GM19238 (cell line): Measurements from ENCODE around the gene RASA3.
"Not testable (repeated sequence)": the region's sequence is repeated elsewhere in the genome, so short reads cannot be mapped to it uniquely, and the experiment has no call there.

Experiments used
- DNase-seq: peaks from one replicate; pipeline ENCODE4 v3.0.0; 2011; ENCODE audit warnings: low spot score; ENCODE audit not compliant: insufficient read length

Gene RASA3

GRCh38 chr13:114142640-114143490 lies 10.4 kb upstream of the RASA3 start:
- DNase-seq = no peak

- DNase-seq = no peak
These were observed 9.7 kb upstream of the RASA3 start for GRCh38 chr13:114142137-114142550.

DNA sequence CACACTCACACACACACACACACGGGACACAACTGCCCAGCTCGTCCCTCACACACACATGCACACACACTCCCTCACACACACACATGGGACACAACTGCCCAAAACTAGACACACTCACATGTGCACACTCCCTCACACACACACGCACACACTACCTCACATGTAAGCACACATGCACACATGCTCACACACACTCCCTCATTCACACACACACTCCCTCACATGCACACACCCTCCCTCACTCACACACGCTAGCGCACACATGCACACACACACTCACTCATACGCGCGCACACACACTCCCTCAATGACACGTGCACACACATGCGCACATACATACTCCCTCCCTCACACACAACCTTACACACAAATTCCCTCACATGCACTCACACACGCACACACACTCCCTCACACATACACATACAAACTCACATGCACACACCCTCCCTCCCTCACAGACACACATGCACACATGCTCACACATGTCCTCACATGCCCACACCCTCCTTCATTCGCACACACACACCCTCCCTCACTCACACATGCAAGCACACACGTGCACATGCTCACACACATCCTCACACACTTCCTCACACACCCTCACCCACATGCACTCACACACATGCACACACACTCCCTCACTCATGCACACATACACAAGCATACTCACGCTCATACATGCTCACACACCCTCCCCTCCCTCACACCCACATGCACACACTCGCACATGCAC lies 9.0 kb upstream of the RASA3 start:
- no peak for DNase-seq

- DNase-seq = no peak
These were observed 8.5 kb upstream of the RASA3 start for GRCh38 chr13:114140906-114141250.

GRCh38 chr13:114140131-114140905 lies 7.9 kb upstream of the RASA3 start:
- no peak for DNase-seq

- DNase-seq = no peak
These were observed 4.2 kb upstream of the RASA3 start for GRCh38 chr13:114136576-114136975.

DNA sequence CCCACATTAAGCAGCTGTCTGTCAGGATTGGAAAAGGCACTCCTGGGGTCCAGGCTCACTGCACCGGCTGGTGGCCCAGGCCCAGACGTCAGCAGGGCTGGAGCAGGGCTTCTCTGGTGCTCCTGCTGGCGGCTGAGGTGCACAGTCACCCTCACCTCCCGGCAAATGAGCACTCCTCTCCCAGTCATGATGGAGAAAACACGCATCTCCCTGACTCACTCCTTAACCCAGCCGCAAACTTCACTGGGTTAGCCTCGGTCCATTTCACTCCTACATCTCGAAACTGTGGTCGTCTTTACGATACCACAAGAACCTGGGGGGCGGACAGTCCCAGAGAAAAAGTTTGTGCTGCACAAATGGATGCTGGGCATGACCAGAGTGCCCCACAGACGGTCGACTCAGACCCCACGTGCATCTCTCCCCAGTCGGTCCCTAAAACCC lies 3.3 kb upstream of the RASA3 start:
- DNase-seq = no peak

- no peak for DNase-seq
These were observed 2.7 kb upstream of the RASA3 start for GRCh38 chr13:114134944-114135610.

GRCh38 chr13:114134111-114134943 lies 1.9 kb upstream of the RASA3 start:
- DNase-seq = no peak

DNA sequence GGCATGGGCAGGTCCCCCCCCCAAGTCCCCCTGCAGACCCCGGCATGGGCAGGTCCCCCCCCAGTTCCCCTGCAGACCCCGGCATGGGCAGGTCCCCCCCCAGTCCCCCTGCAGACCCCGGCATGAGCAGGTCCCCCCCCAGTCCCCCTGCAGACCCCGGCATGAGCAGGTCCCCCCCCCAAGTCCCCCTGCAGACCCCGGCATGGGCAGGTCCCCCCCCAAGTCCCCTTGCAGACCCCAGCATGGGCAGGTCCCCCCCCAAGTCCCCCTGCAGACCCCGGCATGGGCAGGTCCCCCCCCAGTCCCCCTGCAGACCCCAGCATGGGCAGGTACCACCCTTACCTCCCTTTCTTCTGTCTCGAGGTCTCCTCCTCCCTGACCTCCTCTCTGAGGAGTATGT lies 1.1 kb upstream of the RASA3 start:
- not testable (repeated sequence) for DNase-seq

- not testable (repeated sequence) for DNase-seq
These were observed 703 bp upstream of the RASA3 start for GRCh38 chr13:114133126-114133525.

GRCh38 chr13:114131583-114132418 lies 622 bp downstream of the RASA3 start:
- DNase-seq = peak; percentile 49

DNA sequence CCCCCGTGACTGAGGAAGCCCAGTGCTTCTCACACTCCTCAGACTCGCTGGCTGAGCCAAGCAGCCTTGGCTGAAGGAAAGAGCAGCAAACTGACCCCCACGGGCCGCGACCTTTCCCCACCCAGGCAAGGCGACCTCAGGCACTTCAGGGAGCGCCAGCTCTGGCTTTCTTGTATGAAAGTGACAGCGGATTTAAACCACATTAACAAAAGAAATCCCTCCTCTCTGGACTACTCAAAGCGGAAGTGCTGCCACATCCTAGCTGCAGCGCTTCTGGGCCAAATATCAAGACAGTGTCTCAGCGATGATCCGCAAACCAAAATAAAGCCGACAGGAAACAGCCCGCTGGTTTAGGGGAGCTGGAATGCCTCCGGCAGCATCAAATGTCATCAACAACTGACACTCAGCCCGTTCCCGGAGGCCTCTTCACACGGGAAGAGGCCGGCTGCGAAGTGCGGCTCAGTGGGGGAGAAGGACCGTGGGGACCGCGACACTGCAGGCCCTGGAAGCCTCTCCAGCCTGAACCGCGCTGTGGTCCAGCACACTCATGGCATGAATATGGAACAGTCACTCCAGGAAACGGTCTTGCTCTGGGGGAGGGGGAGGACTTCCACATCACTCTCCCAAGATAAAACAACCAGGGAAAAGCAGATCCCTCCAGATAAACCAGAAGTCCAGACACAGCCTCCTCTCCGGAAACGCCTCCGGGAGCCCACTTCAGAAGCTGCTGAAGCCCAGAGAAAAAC lies 1.4 kb downstream of the RASA3 start:
- DNase-seq = peak; percentile 61

DNA sequence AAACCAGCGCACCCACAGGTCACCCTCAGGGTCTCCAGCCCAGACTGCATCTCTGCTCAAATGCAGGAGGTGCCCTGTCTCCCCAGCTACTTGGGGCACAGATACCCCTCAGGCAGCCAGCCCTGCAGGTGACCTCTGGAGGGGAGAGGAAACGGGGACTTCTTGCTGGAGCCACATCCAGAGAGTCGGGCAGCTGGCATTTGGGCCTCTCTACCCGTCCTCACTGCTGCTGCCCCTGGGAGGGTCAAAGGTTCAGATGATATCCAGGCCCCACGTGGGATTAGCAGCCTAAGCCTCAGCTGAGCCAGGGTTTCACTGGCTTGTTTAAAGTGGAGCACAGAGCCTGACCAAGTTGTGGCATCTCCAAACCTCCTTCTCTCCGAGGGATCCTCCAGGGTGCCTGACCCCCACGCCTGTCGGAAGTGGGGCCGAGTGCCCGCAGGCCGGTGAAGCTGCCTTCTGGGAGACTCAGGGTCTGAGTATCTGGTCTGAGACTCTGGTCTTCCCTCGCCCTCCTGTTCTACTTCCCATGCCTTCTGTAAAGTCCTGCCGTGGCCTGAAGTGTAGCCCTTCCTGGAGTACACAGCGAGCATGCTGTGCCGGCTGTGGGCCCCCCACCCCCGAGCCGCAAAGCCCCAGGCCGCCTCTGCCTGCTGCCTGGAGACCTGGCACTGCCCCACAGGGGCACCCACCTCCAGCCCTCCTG lies 2.1 kb downstream of the RASA3 start:
- DNase-seq = no peak

DNA sequence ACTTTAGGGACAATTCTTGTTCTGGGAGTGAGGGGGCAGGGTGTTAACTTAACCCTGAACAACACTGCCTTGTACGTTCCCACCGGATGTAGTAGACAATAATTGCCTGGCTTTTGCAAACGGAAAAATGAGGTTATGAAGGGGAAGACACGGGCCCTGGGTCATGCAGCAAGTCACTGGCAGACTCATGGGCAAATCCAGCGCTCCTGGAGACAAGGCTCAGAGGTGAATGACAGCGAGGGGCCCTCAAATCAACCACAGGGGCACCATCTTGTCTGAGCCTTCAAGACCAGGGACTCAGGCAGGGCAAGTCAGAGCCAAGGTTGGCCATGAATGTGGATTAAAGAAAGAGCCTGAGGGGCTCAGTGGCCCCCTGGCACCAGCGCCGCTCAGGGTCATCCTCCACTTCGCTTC lies 2.8 kb downstream of the RASA3 start:
- DNase-seq = no peak

DNA sequence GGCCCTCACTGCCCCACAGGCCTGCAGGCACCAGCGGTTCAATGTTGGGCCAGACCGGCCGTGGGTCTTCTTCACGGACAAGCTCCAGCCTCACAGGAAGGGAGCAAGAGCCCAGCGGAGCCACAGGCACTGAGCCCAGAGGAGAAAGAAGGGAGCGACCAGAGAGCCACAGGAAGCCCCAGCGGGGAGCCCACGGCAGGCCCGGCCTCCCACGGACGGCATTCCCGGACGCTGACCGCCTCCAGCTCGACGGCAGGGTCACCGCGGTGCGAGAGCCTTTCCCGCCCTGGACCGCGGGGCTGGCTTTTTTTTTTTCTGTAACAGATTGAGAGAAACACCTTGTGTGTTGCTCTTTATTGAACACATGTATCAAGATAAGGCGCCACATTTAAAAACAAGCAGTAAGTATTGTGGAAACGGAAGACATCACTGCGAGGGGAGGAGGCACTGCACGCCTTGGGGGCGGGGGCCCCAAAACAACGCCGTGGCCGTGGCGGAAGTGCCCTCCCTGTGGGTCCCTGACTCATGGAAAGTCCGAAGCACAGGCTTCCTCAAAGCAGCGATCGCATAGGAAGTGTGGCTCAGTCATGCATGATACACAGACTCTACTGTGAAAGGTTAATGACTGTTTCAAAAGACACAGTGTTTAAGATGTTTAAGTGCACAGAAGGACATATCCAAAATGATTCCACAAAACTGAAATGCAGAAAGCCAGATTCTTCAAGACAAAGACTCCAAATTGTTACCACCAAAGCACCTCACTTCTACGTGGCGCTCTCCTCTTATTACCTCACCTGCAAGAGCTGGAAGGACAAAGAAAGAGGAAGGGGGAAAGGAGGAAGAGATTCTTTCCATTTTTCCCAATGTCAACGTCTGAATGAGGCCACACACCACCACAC lies 3.5 kb downstream of the RASA3 start:
- DNase-seq = peak; percentile 94

DNA sequence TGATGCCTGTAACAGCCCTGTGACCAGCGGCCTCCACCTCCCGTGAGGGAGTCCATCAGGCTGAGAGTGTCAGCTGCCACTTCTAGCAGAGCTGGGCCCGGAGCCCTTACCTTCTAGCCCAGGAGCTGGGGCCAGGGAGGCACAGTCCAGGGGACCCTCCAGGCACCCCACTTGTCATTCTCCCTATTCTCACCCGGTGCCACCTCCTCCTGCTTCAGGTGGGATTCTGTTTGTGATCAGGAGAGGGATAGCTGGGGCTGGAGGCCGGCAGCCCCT lies 4.1 kb downstream of the RASA3 start:
- DNase-seq = no peak
